ENCODE data around the gene WRNIP1. TPM values are rescaled to one million over a fixed set of nuclear protein-coding genes. Genes with fewer than 3 reads are reported as not detected.
A peak's percentile ranks its signal among the peaks of the same experiment; 100 is the strongest.

Gene WRNIP1
- total and polyA plus RNA-seq, 7 experiments from 2014 or later = 21.8 to 61.8 (median 37.8) TPM

- DNase-seq (peak in 3 of 9 donors; percentile 6 to 54 (median 29)), ATAC-seq (peak; percentile 94)
- ChIA-PET CTCF (no interaction called here), POLR2A (no interaction called here)
- Mint-ChIP-seq H3K9me3 (no peaks in the 10 kb centered on the region), H3K27ac (no peak overlapping the region), H3K4me3 (no peak overlapping the region), H3K36me3 (no peaks in the 10 kb centered on the region), H3K27me3 (peaks cover 0 to 20% (median 7%) of the 10 kb centered on the region in 5 donors), H3K4me1 (peaks cover 0 to 5% (median 2%) of the 10 kb centered on the region in 7 donors)
- Histone ChIP-seq H3K27ac (ENCODE audit: low read depth, low read length) (no peak overlapping the region), H3K36me3 (ENCODE audit: control insufficient read depth in 2 of 3, insufficient read depth in 3 of 3, low read length in 3 of 3) (no peaks in the 10 kb centered on the region), H3K4me3 (ENCODE audit: low read length) (no peak overlapping the region), H3K9me3 (ENCODE audit: control insufficient read depth in 2 of 3, low read length in 3 of 3) (no peaks in the 10 kb centered on the region), H3K4me1 (ENCODE audit: control insufficient read depth in 2 of 2, insufficient read depth in 2 of 2, low read length in 2 of 2) (no peaks in the 10 kb centered on the region), H3K27me3 (ENCODE audit: control insufficient read depth in 2 of 2, insufficient read depth in 2 of 2, low read length in 2 of 2) (no peaks in the 10 kb centered on the region)
- intact Hi-C loops (cut with micrococcal nuclease) = no loop called here
Measured at GRCh38 chr6:2733324-2733723, 31.9 kb upstream of the WRNIP1 start.

DNA sequence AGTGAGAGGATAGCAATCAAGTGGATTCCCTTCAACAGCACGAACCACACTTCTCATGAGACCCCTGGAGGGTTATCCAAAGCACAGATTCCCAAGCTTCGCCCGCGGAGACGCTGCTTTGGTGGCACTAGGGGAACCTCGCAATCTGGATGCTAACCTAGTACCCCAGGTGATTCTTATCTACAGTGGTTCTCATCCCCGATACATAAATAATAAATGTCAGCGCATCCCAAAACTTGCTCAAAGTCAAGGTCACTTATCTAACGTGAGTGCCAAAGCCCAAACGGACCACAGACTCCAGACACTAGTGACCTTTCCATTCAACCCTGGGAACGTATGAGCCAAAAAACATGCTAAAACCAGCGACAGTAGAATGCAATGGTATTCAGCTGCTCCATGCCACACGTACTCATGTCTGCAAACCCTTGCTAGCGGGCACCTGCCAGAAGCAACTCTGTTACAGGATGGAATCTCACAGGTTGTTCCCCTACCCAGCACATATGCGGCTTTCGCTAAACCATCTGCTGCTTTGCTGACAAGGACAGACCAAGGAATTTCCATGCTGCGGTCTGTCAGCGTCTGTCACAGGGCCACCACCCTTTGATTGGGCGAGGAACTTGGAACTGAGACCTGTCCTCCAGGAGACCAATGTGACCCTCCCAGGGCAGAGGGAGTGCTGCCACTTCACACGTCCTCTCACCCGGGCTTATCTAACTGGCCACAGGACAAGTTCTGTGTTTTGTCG, 31.3 kb upstream of the WRNIP1 start:
- Mint-ChIP-seq H3K27me3 (peaks cover 0 to 20% (median 4%) of the 10 kb centered on the region in 5 donors), H3K4me1 (peaks cover 0 to 8% (median 0%) of the 10 kb centered on the region in 7 donors), H3K9me3 (no peaks in the 10 kb centered on the region), H3K36me3 (no peaks in the 10 kb centered on the region), H3K4me3 (no peak overlapping the region), H3K27ac (no peak overlapping the region)
- ChIA-PET POLR2A (no interaction called here), CTCF (interaction anchor here (1.2 kb wide), 1 partner anchor 16 kb away, joined by 3 read pairs; the partner anchor contains the start of gene MYLK4)
- H3K27ac ChIP-seq (ENCODE audit: low read depth, low read length) = no peak overlapping the region
- ATAC-seq (no peak), DNase-seq (no peak)
- H3K4me1 ChIP-seq (ENCODE audit: control insufficient read depth in 2 of 2, insufficient read depth in 2 of 2, low read length in 2 of 2) = no peaks in the 10 kb centered on the region
- no peaks in the 10 kb centered on the region for H3K27me3 ChIP-seq (ENCODE audit: control insufficient read depth in 2 of 2, insufficient read depth in 2 of 2, low read length in 2 of 2)
- no peaks in the 10 kb centered on the region for H3K36me3 ChIP-seq (ENCODE audit: control insufficient read depth in 2 of 3, insufficient read depth in 3 of 3, low read length in 3 of 3)
- H3K4me3 ChIP-seq (ENCODE audit: low read length) = no peak overlapping the region
- H3K9me3 ChIP-seq (ENCODE audit: control insufficient read depth in 2 of 3, low read length in 3 of 3) = no peaks in the 10 kb centered on the region
- intact Hi-C loops (cut with micrococcal nuclease) = no loop called here

GRCh38 chr6:2734488-2735166, 30.6 kb upstream of the WRNIP1 start:
- no peaks in the 10 kb centered on the region for H3K9me3 ChIP-seq (ENCODE audit: control insufficient read depth in 2 of 3, low read length in 3 of 3)
- intact Hi-C loops (cut with micrococcal nuclease) = no loop called here
- H3K27me3 Mint-ChIP-seq = peaks cover 0 to 17% (median 0%) of the 10 kb centered on the region in 5 donors
- no peak overlapping the region for H3K27ac Mint-ChIP-seq
- peaks cover 0 to 8% (median 0%) of the 10 kb centered on the region in 7 donors for H3K4me1 Mint-ChIP-seq
- H3K36me3 Mint-ChIP-seq = no peaks in the 10 kb centered on the region
- no peak overlapping the region for H3K4me3 Mint-ChIP-seq
- no peaks in the 10 kb centered on the region for H3K4me1 ChIP-seq (ENCODE audit: control insufficient read depth in 2 of 2, insufficient read depth in 2 of 2, low read length in 2 of 2)
- DNase-seq = no peak
- H3K9me3 Mint-ChIP-seq = no peaks in the 10 kb centered on the region
- CTCF ChIA-PET = interaction anchor here (1.2 kb wide), 1 partner anchor 16 kb away, joined by 3 read pairs; the partner anchor contains the start of gene MYLK4
- ATAC-seq = no peak
- H3K27ac ChIP-seq (ENCODE audit: low read depth, low read length) = no peak overlapping the region
- POLR2A ChIA-PET = no interaction called here
- H3K4me3 ChIP-seq (ENCODE audit: low read length) = no peak overlapping the region
- H3K36me3 ChIP-seq (ENCODE audit: control insufficient read depth in 2 of 3, insufficient read depth in 3 of 3, low read length in 3 of 3) = no peaks in the 10 kb centered on the region
- H3K27me3 ChIP-seq (ENCODE audit: control insufficient read depth in 2 of 2, insufficient read depth in 2 of 2, low read length in 2 of 2) = no peaks in the 10 kb centered on the region

DNA sequence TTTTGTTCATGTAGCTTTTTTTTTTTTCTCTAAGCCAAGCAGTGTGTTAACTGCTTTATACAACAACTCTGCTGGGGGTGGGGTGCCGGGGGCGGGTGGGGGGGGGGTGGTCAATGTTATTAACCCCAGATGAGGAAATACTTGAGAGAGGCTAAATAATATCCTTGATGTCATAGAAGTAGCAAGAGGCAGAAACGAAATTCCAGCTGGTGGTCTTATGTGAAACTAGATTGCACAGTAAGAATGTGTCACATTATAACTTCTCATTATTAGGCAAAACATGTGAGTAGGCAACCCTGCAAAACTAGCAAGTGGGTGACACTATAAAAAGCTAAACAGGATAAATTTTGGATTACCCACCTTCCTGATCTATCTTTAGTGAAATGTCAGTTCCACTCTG, 27.3 kb upstream of the WRNIP1 start:
- H3K27me3 Mint-ChIP-seq = peaks cover 0 to 22% (median 0%) of the 10 kb centered on the region in 5 donors
- intact Hi-C loops (cut with micrococcal nuclease) = loop anchor here (1.0 to 2.0 kb wide), 7 partner anchors 12 to 513 kb away; partner anchors contain the start of genes MYLK4 (in 2 of the 2) and NQO2 (in 1 of the 2)
- DNase-seq = no peak
- Histone ChIP-seq H3K4me1 (ENCODE audit: control insufficient read depth in 2 of 2, insufficient read depth in 2 of 2, low read length in 2 of 2) (no peaks in the 10 kb centered on the region), H3K27me3 (ENCODE audit: control insufficient read depth in 2 of 2, insufficient read depth in 2 of 2, low read length in 2 of 2) (no peaks in the 10 kb centered on the region), H3K27ac (ENCODE audit: low read depth, low read length) (no peak overlapping the region), H3K36me3 (ENCODE audit: control insufficient read depth in 2 of 3, insufficient read depth in 3 of 3, low read length in 3 of 3) (no peaks in the 10 kb centered on the region), H3K9me3 (ENCODE audit: control insufficient read depth in 2 of 3, low read length in 3 of 3) (no peaks in the 10 kb centered on the region), H3K4me3 (ENCODE audit: low read length) (no peak overlapping the region)
- POLR2A ChIA-PET = no interaction called here
- no peak overlapping the region for H3K27ac Mint-ChIP-seq
- H3K4me1 Mint-ChIP-seq = peaks cover 0 to 8% (median 0%) of the 10 kb centered on the region in 7 donors
- ATAC-seq = no peak
- H3K36me3 Mint-ChIP-seq = no peaks in the 10 kb centered on the region
- CTCF ChIA-PET = interaction anchor here (0.6 to 2.2 kb wide), 9 partner anchors 12 to 607 kb away, joined by 3 to 29 read pairs (median 3); partner anchors contain the start of genes MYLK4 and SERPINB1
- H3K4me3 Mint-ChIP-seq = no peak overlapping the region
- H3K9me3 Mint-ChIP-seq = no peaks in the 10 kb centered on the region

GRCh38 chr6:2738373-2738979, 26.7 kb upstream of the WRNIP1 start:
- H3K27ac ChIP-seq (ENCODE audit: low read depth, low read length) = no peak overlapping the region

GRCh38 chr6:2739335-2739734, 25.9 kb upstream of the WRNIP1 start:
- Mint-ChIP-seq H3K27ac (no peak overlapping the region), H3K4me3 (no peak overlapping the region), H3K27me3 (peaks cover 0 to 25% (median 0%) of the 10 kb centered on the region in 5 donors), H3K4me1 (peaks cover 0 to 5% (median 0%) of the 10 kb centered on the region in 7 donors), H3K9me3 (no peaks in the 10 kb centered on the region), H3K36me3 (no peaks in the 10 kb centered on the region)
- intact Hi-C loops (cut with micrococcal nuclease) = loop anchor here in 1 of 2 donors (2.0 kb wide), 1 partner anchor 171 kb away; no protein-coding TSS in a partner anchor
- POLR2A ChIA-PET = no interaction called here
- Histone ChIP-seq H3K36me3 (ENCODE audit: control insufficient read depth in 2 of 3, insufficient read depth in 3 of 3, low read length in 3 of 3) (no peaks in the 10 kb centered on the region), H3K4me3 (ENCODE audit: low read length) (no peak overlapping the region), H3K9me3 (ENCODE audit: control insufficient read depth in 2 of 3, low read length in 3 of 3) (no peaks in the 10 kb centered on the region), H3K27ac (ENCODE audit: low read depth, low read length) (no peak overlapping the region), H3K27me3 (ENCODE audit: control insufficient read depth in 2 of 2, insufficient read depth in 2 of 2, low read length in 2 of 2) (no peaks in the 10 kb centered on the region), H3K4me1 (ENCODE audit: control insufficient read depth in 2 of 2, insufficient read depth in 2 of 2, low read length in 2 of 2) (no peaks in the 10 kb centered on the region)
- CTCF ChIA-PET = interaction anchor here (0.8 to 2.2 kb wide), 3 partner anchors 11 to 204 kb away, joined by 4 to 29 read pairs (median 4); partner anchors contain the start of genes MYLK4 and SERPINB1
- DNase-seq (no peak), ATAC-seq (no peak)

More at GRCh38 chr6:2738373-2738979, 26.7 kb upstream of the WRNIP1 start:
- POLR2A ChIA-PET = no interaction called here
- Mint-ChIP-seq H3K36me3 (no peaks in the 10 kb centered on the region), H3K4me3 (no peak overlapping the region), H3K27ac (no peak overlapping the region), H3K4me1 (peaks cover 0 to 5% (median 0%) of the 10 kb centered on the region in 7 donors), H3K27me3 (peaks cover 0 to 21% (median 0%) of the 10 kb centered on the region in 5 donors), H3K9me3 (no peaks in the 10 kb centered on the region)
- intact Hi-C loops (cut with micrococcal nuclease) = loop anchor here (1.0 to 2.0 kb wide), 7 partner anchors 12 to 513 kb away; partner anchors contain the start of genes MYLK4 (in 2 of the 2) and NQO2 (in 1 of the 2)
- CTCF ChIA-PET = interaction anchor here (0.6 to 2.2 kb wide), 9 partner anchors 12 to 606 kb away, joined by 3 to 29 read pairs (median 3); partner anchors contain the start of genes MYLK4 and SERPINB1
- ATAC-seq (peak; percentile 72), DNase-seq (peak in 8 of 9 donors; percentile 27 to 59 (median 50))
- no peaks in the 10 kb centered on the region for H3K27me3 ChIP-seq (ENCODE audit: control insufficient read depth in 2 of 2, insufficient read depth in 2 of 2, low read length in 2 of 2)
- no peaks in the 10 kb centered on the region for H3K4me1 ChIP-seq (ENCODE audit: control insufficient read depth in 2 of 2, insufficient read depth in 2 of 2, low read length in 2 of 2)
- no peak overlapping the region for H3K4me3 ChIP-seq (ENCODE audit: low read length)
- H3K36me3 ChIP-seq (ENCODE audit: control insufficient read depth in 2 of 3, insufficient read depth in 3 of 3, low read length in 3 of 3) = no peaks in the 10 kb centered on the region
- H3K9me3 ChIP-seq (ENCODE audit: control insufficient read depth in 2 of 3, low read length in 3 of 3) = no peaks in the 10 kb centered on the region

All from naive thymus-derived CD4-positive, alpha-beta T cell (primary cell).